SIG-M5 treated with dmso at 0.1 percent for 504 hours (cell line): ENCODE data around the gene TMEM39A.

Experiments used
- DNase-seq: peaks from one replicate; lab custom pipeline; 2025; ENCODE audit not compliant: unreplicated experiment; lab: John Stamatoyannopoulos, UW

Gene TMEM39A

GRCh38 chr3:119463171-119464169, at the start of gene TMEM39A:
TSS of gene TMEM39A (minus strand) at chr3:119463615. CDS start at chr3:119462074, 1,541 bp downstream.
- peak; percentile 99 for DNase-seq

GRCh38 chr3:119510690-119511089, 47.3 kb upstream of the TMEM39A start:
- no peak for DNase-seq

- no peak for DNase-seq
Observed at GRCh38 chr3:119508172-119508845, 44.9 kb upstream of the TMEM39A start.

- DNase-seq: no peak
Observed at GRCh38 chr3:119507404-119507803, 44.0 kb upstream of the TMEM39A start.

- no peak for DNase-seq
Observed at GRCh38 chr3:119506631-119507030, 43.2 kb upstream of the TMEM39A start.

- no peak for DNase-seq
Observed at GRCh38 chr3:119500901-119501300, 37.5 kb upstream of the TMEM39A start.

- no peak for DNase-seq
Observed at GRCh38 chr3:119500265-119500664, 36.9 kb upstream of the TMEM39A start.

- peak; percentile 98 for DNase-seq
Observed at GRCh38 chr3:119498186-119499011, 35.0 kb upstream of the TMEM39A start, which contains the start of gene TIMMDC1. TSS of gene TIMMDC1 (plus strand) at chr3:119498547. CDS start at chr3:119498734, 187 bp downstream.

- no peak for DNase-seq
Observed at GRCh38 chr3:119497820-119498185, 34.4 kb upstream of the TMEM39A start.

- no peak for DNase-seq
Observed at GRCh38 chr3:119494597-119494996, 31.2 kb upstream of the TMEM39A start.

GRCh38 chr3:119492810-119493209, 29.4 kb upstream of the TMEM39A start:
- DNase-seq: no peak

- no peak for DNase-seq
Observed at GRCh38 chr3:119492128-119492527, 28.7 kb upstream of the TMEM39A start.

GRCh38 chr3:119490153-119490552, 26.7 kb upstream of the TMEM39A start:
- DNase-seq: no peak

GRCh38 chr3:119485563-119485962, 22.1 kb upstream of the TMEM39A start:
- DNase-seq: no peak

GRCh38 chr3:119483101-119483500, 19.7 kb upstream of the TMEM39A start:
- no peak for DNase-seq

GRCh38 chr3:119481079-119481478, 17.7 kb upstream of the TMEM39A start:
- no peak for DNase-seq

GRCh38 chr3:119470866-119471265, 7.5 kb upstream of the TMEM39A start:
- DNase-seq: no peak

GRCh38 chr3:119469418-119470189, 6.2 kb upstream of the TMEM39A start:
- DNase-seq: no peak

GRCh38 chr3:119468041-119468440, 4.6 kb upstream of the TMEM39A start:
- peak; percentile 51 for DNase-seq

GRCh38 chr3:119457246-119457645, 6.2 kb downstream of the TMEM39A start:
- peak; percentile 69 for DNase-seq
